Neuronal stem cell (in vitro differentiated cells): Measurements from ENCODE around the gene GNPTG.

Experiments
- DNase-seq: peaks from one replicate; pipeline ENCODE4 v3.0.0-alpha.2; 2013; ENCODE audit warnings: low spot score
- H2AFZ ChIP-seq: one replicate; pipeline ENCODE4 v1.6.1; 2013; ENCODE audit warnings: mild to moderate bottlenecking, low read length, inconsistent platforms
- H2AK5ac ChIP-seq: 2 replicates; pipeline ENCODE4 v1.6.1; 2013; ENCODE audit warnings: low read depth, mild to moderate bottlenecking, inconsistent platforms, low read length, moderate library complexity, mixed read lengths
- H2BK120ac ChIP-seq: 2 replicates; pipeline ENCODE4 v1.6.1; 2013; ENCODE audit warnings: low read depth, mild to moderate bottlenecking, inconsistent platforms, low read length, moderate library complexity, mixed read lengths
- H2BK12ac ChIP-seq: one replicate; pipeline ENCODE4 v1.6.1; 2013; ENCODE audit warnings: low read length, inconsistent platforms
- H2BK15ac ChIP-seq: 2 replicates; pipeline ENCODE4 v1.6.1; 2013; ENCODE audit warnings: mild to moderate bottlenecking, low read length, inconsistent platforms, mixed read lengths
- H2BK5ac ChIP-seq: one replicate; pipeline ENCODE4 v1.6.1; 2013; ENCODE audit warnings: inconsistent platforms, mild to moderate bottlenecking, low read length, moderate library complexity
- H3K14ac ChIP-seq: one replicate; pipeline ENCODE4 v1.6.1; 2013; ENCODE audit warnings: low read length, inconsistent platforms
- H3K18ac ChIP-seq: 2 replicates; pipeline ENCODE4 v1.6.1; 2013; ENCODE audit warnings: low read length, inconsistent platforms
- H3K23ac ChIP-seq: 2 replicates; pipeline ENCODE4 v1.6.1; 2013; ENCODE audit warnings: low read depth, mild to moderate bottlenecking, mixed read lengths, low read length, inconsistent platforms; ENCODE audit not compliant: poor library complexity
- H3K27ac ChIP-seq: replicated peaks from 3 replicates; pipeline ENCODE4 v1.5.1; 2013; ENCODE audit warnings: low read length, inconsistent platforms
- H3K27me3 ChIP-seq, 3 experiments: 2 replicates each; pipeline ENCODE4 v1.6.1; 2013; ENCODE audit warnings: low read length in 3 of 3, mild to moderate bottlenecking in 2 of 3, inconsistent platforms in 1 of 3, low read depth in 1 of 3, mixed read lengths in 1 of 3, moderate library complexity in 1 of 3; ENCODE audit not compliant: control insufficient read depth in 3 of 3, insufficient read depth in 3 of 3
- H3K36me3 ChIP-seq, 2 donors: replicated peaks in 1 of 2; 2 replicates each; pipeline ENCODE4 v1.6.1; 2013; ENCODE audit warnings: low read length in 2 of 2; ENCODE audit not compliant: control insufficient read depth in 2 of 2, insufficient read depth in 2 of 2
- H3K4ac ChIP-seq: 2 replicates; pipeline ENCODE4 v1.6.1; 2013; ENCODE audit warnings: inconsistent platforms, mild to moderate bottlenecking, low read length, moderate library complexity
- H3K4me1 ChIP-seq, 2 donors: 1 replicate in 1 of 2; 2 replicates in 1 of 2; pipeline ENCODE4 v1.6.1; 2013; ENCODE audit warnings: low read length in 2 of 2, low read depth in 1 of 2; ENCODE audit not compliant: control insufficient read depth in 2 of 2, insufficient read depth in 1 of 2
- H3K4me2 ChIP-seq: one replicate; pipeline ENCODE4 v1.6.1; 2013; ENCODE audit warnings: mild to moderate bottlenecking, low read length, inconsistent platforms; ENCODE audit not compliant: insufficient read depth, poor library complexity, severe bottlenecking
- H3K4me3 ChIP-seq, 2 donors: 2 replicates each; pipeline ENCODE4 v1.5.1; 2013; ENCODE audit warnings: low read length in 2 of 2, mild to moderate bottlenecking in 2 of 2, inconsistent platforms in 1 of 2, moderate library complexity in 1 of 2
- H3K79me1 ChIP-seq: one replicate; pipeline ENCODE4 v1.6.1; 2013; ENCODE audit warnings: low read depth, mild to moderate bottlenecking, inconsistent platforms, low read length, moderate library complexity
- H3K9ac ChIP-seq: one replicate; pipeline ENCODE4 v1.6.1; 2013; ENCODE audit warnings: mild to moderate bottlenecking, low read depth, low read length, inconsistent platforms; ENCODE audit not compliant: poor library complexity
- H3K9me3 ChIP-seq, 2 donors: replicated peaks in 1 of 2; 2 replicates each; pipeline versions ENCODE3 to v1.6.1; 2013; ENCODE audit warnings: low read length in 2 of 2, mild to moderate bottlenecking in 2 of 2, inconsistent platforms in 1 of 2, low read depth in 1 of 2, mixed read lengths in 1 of 2, moderate library complexity in 1 of 2; ENCODE audit not compliant: control insufficient read depth in 2 of 2, insufficient read depth in 1 of 2
- H4K8ac ChIP-seq: one replicate; pipeline ENCODE4 v1.6.1; 2013; ENCODE audit warnings: low read depth, mild to moderate bottlenecking, inconsistent platforms, low read length, moderate library complexity
- H4K91ac ChIP-seq: one replicate; pipeline ENCODE4 v1.6.1; 2013; ENCODE audit warnings: low read length, low read depth, mild to moderate bottlenecking, inconsistent platforms; ENCODE audit not compliant: poor library complexity
- WGBS, 2 donors: extraction: QIAGEN DNeasy Blood & Tissue Kit; methylation state at CpG; one replicate each; pipeline ENCODE4 v1.1.7; 2013; ENCODE audit warnings: missing lambda C conversion rate in 2 of 2, mixed read lengths in 1 of 2; ENCODE audit not compliant: insufficient read length in 2 of 2, insufficient replicate concordance in 1 of 2; ENCODE audit errors: extremely low coverage in 2 of 2; 5-methylcytosine and 5-hydroxymethylcytosine counted together

GNPTG gene

GRCh38 chr16:1342526-1343427 is 9.0 kb upstream of the GNPTG start:
- H2BK15ac ChIP-seq: peak overlapping the region; percentile 14
- H3K27me3 ChIP-seq: peaks cover 0 to 14% (median 0%) of the 10 kb centered on the region in 3 experiments
- peak overlapping the region; percentile 93 for H3K4me2 ChIP-seq
- peak overlapping the region; percentile 84 for H3K9ac ChIP-seq
- no peak overlapping the region for H2AFZ ChIP-seq
- no peak overlapping the region for H2BK120ac ChIP-seq
- peak overlapping the region; percentile 94 for H3K14ac ChIP-seq
- H2BK12ac ChIP-seq: peak overlapping the region; percentile 34
- H4K8ac ChIP-seq: peak overlapping the region; percentile 23
- H3K23ac ChIP-seq: peak overlapping the region; percentile 95
- H3K4ac ChIP-seq: no peak overlapping the region
- H2AK5ac ChIP-seq: no peak overlapping the region
- H3K18ac ChIP-seq: peak overlapping the region; percentile 74
- H3K36me3 ChIP-seq: peaks cover 0 to 48% of the 10 kb centered on the region in 2 donors
- H3K4me1 ChIP-seq: peaks cover 4 to 11% of the 10 kb centered on the region in 2 donors
- H3K27ac ChIP-seq: no peak overlapping the region
- peak overlapping the region; percentile 93 for H2BK5ac ChIP-seq
- no peaks in the 10 kb centered on the region for H3K79me1 ChIP-seq
- H4K91ac ChIP-seq: no peak overlapping the region
- no peaks in the 10 kb centered on the region for H3K9me3 ChIP-seq
- DNase-seq: peak; percentile 96
- H3K4me3 ChIP-seq: peak overlapping the region in 1 of 2 donors; percentile 73
- no CpG with 5 or more reads among the region's 49 CpGs for WGBS, 2 donors

- Histone ChIP-seq H3K9me3 (no peaks in the 10 kb centered on the region), H3K4ac (peak overlapping the region; percentile 53), H2BK5ac (peak overlapping the region; percentile 82), H2BK120ac (peak overlapping the region; percentile 18), H3K4me3 (peak overlapping the region in 1 of 2 donors; percentile 73), H3K27ac (no peak overlapping the region), H3K79me1 (peaks cover 4% of the 10 kb centered on the region), H3K14ac (peak overlapping the region; percentile 94), H2AFZ (no peak overlapping the region), H2BK15ac (peak overlapping the region; percentile 5), H2AK5ac (peak overlapping the region; percentile 15), H3K4me1 (peaks cover 0 to 11% of the 10 kb centered on the region in 2 donors), H3K9ac (peak overlapping the region; percentile 84), H3K23ac (peak overlapping the region; percentile 95), H2BK12ac (peak overlapping the region; percentile 58), H3K18ac (peak overlapping the region; percentile 92), H3K27me3 (peaks cover 0 to 14% (median 0%) of the 10 kb centered on the region in 3 experiments), H3K36me3 (peaks cover 0 to 57% of the 10 kb centered on the region in 2 donors), H3K4me2 (peak overlapping the region; percentile 93), H4K91ac (peak overlapping the region; percentile 30), H4K8ac (peak overlapping the region; percentile 43)
- WGBS, 2 donors: no CpG with 5 or more reads among the region's 44 CpGs
- DNase-seq: no peak
Measured at GRCh38 chr16:1343428-1344242, 8.1 kb upstream of the GNPTG start.

- Histone ChIP-seq H3K9ac (peak overlapping the region; percentile 25), H3K27me3 (peaks cover 0 to 14% (median 0%) of the 10 kb centered on the region in 3 experiments), H3K14ac (no peak overlapping the region), H3K9me3 (no peaks in the 10 kb centered on the region), H3K79me1 (peaks cover 5% of the 10 kb centered on the region), H3K4ac (no peak overlapping the region), H3K4me1 (peaks cover 0 to 11% of the 10 kb centered on the region in 2 donors), H2AFZ (no peak overlapping the region), H3K4me3 (peak overlapping the region in 1 of 2 donors; percentile 58), H4K8ac (no peak overlapping the region), H2AK5ac (peak overlapping the region; percentile 85), H4K91ac (no peak overlapping the region), H3K18ac (no peak overlapping the region), H3K27ac (no peak overlapping the region), H2BK5ac (peak overlapping the region; percentile 5), H2BK120ac (no peak overlapping the region), H3K4me2 (no peak overlapping the region), H3K36me3 (peaks cover 6 to 66% of the 10 kb centered on the region in 2 donors), H2BK12ac (no peak overlapping the region), H2BK15ac (peak overlapping the region; percentile 8), H3K23ac (no peak overlapping the region)
- WGBS, 2 donors: no CpG with 5 or more reads among the region's 14 CpGs
- DNase-seq: no peak
Measured at GRCh38 chr16:1344499-1344898, 7.2 kb upstream of the GNPTG start.
